ENCODE results near the gene STPG1. TPM values are rescaled to one million over a fixed set of nuclear protein-coding genes. Genes with fewer than 3 reads are reported as not detected.

STPG1 gene
- total and polyA plus RNA-seq, 9 of the 15 experiments (the other 6 are each of a cell fraction or from before 2014, with no cell fraction given): 5.0 to 11.9 (median 8.3) TPM

- TF ChIP-seq ZHX1 (conservative IDR thresholded peaks at IDR 0.05; ENCODE audit: low read length) (no peak), SMC3 (conservative IDR thresholded peaks at IDR 0.05; ENCODE audit: insufficient read depth, low read depth, low read length) (peak; percentile 42; the same call in 1 of the 2 replicates), FUS (optimal IDR thresholded peaks at IDR 0.05; ENCODE audit: low read depth, low read length) (no peak), THRA (IDR thresholded peaks at IDR 0.05) (no peak), ZNF398 (CRISPR knock-in tag; IDR thresholded peaks at IDR 0.05) (no peak), CREM (IDR thresholded peaks at IDR 0.05; ENCODE audit: low read depth) (no peak), ATF4 (CRISPR knock-in tag; IDR thresholded peaks at IDR 0.05) (no peak), POLR2G (IDR thresholded peaks at IDR 0.05; ENCODE audit: low read depth, low read length) (no peak), IFI16 (CRISPR knock-in tag; IDR thresholded peaks at IDR 0.05) (no peak)
- TF ChIP-seq, protein P1, sequence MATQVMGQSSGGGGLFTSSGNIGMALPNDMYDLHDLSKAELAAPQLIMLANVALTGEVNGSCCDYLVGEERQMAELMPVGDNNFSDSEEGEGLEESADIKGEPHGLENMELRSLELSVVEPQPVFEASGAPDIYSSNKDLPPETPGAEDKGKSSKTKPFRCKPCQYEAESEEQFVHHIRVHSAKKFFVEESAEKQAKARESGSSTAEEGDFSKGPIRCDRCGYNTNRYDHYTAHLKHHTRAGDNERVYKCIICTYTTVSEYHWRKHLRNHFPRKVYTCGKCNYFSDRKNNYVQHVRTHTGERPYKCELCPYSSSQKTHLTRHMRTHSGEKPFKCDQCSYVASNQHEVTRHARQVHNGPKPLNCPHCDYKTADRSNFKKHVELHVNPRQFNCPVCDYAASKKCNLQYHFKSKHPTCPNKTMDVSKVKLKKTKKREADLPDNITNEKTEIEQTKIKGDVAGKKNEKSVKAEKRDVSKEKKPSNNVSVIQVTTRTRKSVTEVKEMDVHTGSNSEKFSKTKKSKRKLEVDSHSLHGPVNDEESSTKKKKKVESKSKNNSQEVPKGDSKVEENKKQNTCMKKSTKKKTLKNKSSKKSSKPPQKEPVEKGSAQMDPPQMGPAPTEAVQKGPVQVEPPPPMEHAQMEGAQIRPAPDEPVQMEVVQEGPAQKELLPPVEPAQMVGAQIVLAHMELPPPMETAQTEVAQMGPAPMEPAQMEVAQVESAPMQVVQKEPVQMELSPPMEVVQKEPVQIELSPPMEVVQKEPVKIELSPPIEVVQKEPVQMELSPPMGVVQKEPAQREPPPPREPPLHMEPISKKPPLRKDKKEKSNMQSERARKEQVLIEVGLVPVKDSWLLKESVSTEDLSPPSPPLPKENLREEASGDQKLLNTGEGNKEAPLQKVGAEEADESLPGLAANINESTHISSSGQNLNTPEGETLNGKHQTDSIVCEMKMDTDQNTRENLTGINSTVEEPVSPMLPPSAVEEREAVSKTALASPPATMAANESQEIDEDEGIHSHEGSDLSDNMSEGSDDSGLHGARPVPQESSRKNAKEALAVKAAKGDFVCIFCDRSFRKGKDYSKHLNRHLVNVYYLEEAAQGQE (IDR thresholded peaks at IDR 0.05; ENCODE audit: borderline replicate concordance): peak; percentile 48; the same call in 1 of the 2 replicates
- TF ChIP-seq, protein P1 (CRISPR knock-in tag; IDR thresholded peaks at IDR 0.05; ENCODE audit: low read depth): no peak
Measured at GRCh38 chr1:24385160-24385940, 28.2 kb downstream of the STPG1 start (continued).
